HG03039 (cell line): Measurements from ENCODE around the gene NMNAT2.
"Not testable (repeated sequence)": the region's sequence is repeated elsewhere in the genome, so short reads cannot be mapped to it uniquely, and the experiment has no call there.

Experiments
- ATAC-seq: cut with Tn5 transposase; IDR thresholded peaks from one replicate; pipeline ENCODE4 v1.9.1; 2021; ENCODE audit warnings: mild to moderate bottlenecking, moderate library complexity; ENCODE audit not compliant: unreplicated experiment

Gene NMNAT2

DNA sequence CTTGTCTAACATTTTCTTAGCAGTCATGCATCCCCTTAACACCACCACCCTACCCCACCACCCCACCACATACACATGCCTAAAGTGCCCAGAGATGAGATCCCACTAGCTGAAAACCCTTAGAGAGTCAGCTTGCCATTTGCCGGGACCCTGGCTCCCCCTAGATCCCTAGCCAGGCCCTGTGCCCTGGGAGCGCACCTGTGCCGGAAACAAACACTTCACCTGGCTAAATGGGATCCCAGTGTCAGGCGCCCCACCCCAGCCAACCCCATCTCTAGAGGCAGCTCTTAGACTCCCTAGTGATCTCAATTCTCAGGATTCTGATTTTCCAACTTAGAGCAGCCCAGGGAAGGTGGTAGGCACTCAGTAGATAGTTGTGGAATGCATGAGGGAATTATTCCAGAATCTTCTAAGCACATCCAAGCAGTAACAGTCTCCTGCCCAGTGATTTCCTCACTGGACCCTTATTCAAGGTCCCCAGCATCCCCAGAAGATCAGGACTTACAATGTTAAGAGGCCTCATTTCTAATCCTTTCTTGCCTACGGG is 126.9 kb downstream of the NMNAT2 start:
- ATAC-seq, result no peak

DNA sequence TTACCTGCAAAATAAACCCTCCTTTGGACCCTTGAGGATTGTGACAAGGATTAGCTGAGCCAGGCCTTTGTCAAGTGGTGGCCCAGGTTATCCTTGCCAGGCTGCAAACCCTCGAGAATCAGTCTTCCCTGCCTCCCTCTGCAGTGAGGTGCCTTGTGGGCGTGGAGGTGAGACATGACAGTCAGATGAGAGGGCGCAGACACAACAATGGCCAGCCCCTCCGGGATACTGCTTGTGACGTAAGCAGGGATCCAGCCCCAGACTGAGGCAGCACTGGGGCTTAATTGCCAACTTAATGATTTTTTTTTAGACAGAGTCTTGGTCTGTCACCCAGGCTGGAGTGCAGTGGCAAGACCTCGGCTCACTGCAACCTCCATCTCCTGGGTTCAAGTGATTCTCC is 127.6 kb downstream of the NMNAT2 start:
- no peak for ATAC-seq

DNA sequence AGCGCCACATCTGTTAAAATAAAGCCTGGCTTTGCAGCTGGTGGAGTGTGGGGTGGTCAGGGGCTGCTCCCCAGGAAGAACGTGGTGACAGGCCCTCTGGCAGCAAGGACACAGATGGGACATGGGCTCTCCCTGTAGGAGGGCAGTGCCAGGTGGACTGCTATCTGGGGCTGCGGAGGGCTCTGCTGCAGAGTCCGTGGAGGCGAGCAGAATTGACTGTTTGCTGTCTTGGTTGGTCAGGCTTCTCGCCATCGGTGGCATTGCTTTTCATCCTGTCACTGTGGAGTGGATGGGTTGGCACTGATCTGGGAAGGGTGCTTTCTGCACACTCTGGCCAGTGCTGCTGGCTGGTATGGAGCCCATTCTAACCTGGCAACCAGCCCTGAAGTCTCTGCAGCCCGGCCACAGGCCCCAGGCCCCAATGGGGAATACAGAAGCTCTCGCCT is 129.1 kb downstream of the NMNAT2 start:
- ATAC-seq, result no peak

DNA sequence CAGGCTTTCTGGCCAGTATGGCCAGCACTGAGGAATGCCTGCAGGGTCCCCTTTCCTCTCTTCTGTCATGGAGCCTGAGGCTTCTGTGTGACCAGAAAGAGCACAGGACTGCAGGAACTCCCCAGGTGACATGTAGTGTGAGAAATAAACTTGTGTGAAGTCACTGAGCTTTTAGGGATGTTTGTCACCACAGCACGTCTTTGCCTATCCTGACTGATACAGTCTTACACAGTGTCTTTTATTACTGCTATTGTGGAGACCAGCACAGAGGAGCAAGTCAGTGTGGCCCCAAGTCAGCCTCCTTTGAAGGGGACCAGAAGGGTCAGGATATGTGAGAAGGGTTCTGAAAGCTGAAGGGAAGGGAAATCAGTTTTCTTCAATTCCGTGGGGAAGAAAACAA is 129.6 kb downstream of the NMNAT2 start:
- ATAC-seq, result no peak

DNA sequence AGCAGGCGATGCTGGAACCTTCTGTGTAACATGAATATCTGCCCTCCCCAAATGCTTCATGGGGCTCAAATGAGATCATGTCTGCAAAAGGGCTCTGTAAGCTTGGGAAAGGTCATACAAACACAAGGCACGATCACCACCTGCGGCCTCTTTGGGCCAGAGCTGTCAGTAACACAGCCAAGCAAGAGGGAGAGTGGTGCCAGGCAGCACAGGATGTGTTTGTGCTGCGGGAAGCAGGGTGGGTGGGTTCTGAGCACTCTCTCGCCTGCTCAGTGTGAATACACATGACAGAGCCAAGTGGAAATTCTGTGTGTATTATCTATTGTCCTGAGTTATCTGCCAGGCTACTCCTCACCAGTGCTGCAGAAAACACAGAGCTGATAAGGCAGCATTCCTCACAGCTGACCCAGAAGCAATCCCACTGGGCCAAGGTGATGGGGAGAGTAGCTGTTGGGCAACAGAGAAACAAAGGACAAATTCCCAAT is 130.9 kb downstream of the NMNAT2 start:
- ATAC-seq, result no peak

DNA sequence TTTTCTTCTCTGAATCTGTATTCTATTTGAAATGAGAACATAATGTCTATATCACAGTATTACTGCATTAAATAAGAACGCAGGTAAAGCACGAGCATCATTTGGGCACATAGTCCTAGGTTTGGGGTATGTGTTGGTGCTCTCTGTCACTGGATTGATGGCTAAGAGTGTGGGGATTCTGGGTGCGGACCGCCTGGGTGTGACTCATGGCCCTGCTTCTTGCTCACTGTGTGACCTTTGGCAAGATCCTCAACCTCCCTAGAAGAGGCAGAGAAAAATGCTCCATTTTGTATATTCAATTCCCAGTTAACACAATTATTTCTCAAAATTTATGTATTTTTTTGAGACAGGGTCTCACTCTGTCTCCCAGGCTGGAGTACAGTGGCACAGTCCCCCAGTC is 132.4 kb downstream of the NMNAT2 start:
- no peak for ATAC-seq

DNA sequence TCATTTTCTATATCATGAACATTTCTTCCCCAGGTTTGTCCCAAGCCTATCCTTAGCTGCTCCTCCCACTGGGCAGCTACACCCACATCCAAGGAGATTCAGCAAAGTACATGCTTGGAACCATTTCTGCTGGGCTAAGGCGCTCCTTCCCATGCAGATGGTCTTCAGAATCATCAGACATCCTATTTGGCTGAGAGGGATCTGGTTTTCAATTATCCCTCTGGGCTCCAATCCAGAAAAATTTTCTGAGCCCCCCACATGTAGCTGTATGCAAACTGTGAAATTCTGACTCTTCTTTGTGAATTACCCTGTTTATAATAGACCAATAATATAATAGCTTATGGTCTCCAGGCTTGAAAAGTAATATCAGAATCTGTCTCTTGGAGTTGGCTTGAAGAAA is 132.9 kb downstream of the NMNAT2 start:
- no peak for ATAC-seq

DNA sequence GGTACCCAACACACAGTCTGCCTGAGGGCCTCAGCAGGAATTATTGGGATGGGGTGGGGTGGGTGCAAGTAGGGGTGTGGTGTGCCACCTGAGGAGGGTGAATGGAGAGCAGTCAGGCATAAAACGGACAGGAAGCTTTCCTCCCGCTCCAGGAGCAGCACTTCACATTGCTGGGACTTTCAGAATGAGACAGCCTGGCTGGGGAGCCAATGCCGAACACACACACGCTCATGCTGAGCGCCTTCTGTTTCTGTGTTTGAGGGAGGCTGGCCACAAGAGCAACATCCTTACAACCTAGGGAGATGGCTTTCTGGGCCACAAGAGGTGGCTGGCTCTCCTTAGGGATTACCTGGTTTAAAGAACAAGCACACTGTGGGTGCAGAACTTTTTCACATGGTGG is 134.1 kb downstream of the NMNAT2 start:
- no peak for ATAC-seq

DNA sequence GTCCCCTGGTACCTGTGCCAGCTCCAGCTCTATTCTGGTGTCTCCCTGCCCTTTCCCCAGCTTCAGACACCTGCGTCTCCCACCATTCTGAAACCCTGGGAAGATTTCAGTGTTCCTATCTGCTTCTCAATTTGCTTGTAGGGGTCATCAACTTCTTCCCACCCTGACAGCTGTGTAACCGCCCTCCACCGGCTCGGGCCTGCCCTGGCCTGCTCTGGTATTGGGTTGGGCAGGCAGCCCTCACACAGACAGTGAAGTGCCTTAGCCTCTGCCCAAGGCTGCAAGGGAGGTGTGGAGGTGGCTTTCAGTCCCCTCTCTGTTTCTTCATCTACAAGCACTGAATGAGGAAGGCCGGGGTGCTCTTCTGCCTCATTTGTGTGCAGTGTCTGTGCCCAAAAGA is 134.9 kb downstream of the NMNAT2 start:
- no peak for ATAC-seq

DNA sequence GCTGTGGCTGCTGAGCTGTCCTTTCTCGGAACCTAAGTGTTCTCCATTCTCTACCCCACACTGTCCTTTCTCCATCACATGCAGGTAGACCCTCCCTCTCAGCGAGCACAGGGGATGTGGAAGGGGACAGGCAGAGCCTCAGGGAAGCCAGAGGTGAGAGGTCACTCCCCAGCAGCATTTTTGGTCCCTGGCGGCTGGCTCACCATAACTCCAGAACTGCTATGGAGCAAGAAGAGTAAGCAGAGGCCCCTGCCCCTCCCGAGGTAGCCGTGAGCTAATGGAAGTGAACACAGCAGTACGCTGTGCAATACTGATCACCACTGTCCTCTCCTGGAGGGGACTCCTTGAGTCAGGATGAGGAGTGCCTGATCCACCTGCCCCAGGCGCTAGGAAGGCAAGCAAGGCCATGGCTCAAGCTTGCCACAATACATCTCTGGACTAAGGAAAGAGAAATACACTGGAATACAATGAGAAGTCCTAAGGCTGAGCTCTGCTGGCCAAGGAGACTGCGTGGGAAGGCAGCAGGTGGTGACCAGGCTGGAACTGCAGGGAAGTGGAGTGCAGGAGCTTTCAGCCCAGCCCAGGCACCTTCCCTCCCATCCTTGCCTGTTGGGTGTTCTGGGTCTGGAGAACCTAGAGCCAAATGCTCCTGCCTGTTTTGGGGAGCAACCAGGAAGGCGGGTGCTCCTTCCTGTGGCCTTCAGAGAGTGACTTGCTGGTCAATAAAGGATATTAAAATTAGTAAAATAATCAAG is 135.9 kb downstream of the NMNAT2 start:
- ATAC-seq, result no peak

DNA sequence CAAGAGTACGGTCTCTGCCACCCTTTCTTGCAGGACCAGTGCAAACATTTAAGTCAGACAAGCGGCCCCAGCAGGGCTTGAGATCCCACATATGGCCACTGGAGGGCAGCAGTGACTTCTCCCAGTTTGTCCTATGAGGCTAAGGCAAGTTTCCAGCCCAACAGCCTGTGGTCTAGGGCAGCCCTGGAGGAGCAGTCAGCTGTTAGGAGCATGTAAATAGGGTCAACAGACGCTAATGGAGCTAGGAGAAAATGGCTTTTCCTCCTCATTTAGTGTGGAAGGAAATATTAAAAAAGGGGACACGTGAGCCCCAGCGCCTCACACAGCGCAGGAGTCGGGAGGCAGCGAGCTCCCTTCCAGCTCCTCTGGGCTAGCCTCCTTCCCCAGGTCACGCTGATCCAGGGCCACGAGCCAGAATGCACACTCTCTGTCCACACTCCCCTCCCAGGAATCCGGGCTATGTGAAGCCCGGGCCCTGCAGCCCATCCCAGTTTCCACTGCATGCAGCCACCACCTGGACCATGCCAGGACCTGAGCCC is 136.6 kb downstream of the NMNAT2 start:
- ATAC-seq, result peak; percentile 59

DNA sequence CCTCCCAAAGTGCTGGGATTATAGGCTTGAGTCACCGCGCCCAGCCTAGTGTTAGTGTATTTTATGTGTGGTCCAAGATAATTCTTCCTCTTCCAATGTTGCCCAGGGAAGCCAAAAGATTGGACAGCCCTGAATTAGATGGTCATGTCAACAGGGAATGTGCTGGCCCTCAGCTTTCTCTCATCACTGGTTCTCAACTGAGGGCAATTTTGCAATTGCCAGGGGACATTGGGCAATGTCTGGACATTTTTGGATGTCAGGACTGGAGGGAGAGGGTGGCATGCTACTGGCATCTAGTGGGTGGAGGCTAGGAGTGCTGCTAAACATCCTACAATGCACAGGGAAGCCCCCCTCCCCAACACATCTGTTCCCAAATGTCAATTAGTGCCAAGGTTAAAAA is 137.1 kb downstream of the NMNAT2 start:
- ATAC-seq, result no peak

DNA sequence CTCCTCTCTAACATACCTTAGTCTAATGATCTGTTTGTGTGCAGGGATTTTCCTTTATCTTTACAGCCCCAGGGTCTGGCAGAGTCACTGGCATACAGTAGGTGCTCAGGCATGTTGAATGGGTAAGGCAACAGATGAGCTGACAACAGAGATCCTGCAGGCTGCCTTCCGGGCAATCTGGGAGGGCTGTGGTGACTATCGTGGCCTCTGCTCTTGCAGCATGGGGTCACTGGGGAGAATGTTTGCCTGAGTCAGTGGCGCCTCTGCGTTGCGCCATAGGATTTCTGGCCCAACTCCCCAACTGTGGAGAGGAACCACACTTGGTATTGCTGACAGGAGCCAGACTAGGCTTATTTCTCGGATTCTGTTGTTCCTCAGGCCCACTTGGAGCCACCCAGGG is 138.3 kb downstream of the NMNAT2 start:
- no peak for ATAC-seq

DNA sequence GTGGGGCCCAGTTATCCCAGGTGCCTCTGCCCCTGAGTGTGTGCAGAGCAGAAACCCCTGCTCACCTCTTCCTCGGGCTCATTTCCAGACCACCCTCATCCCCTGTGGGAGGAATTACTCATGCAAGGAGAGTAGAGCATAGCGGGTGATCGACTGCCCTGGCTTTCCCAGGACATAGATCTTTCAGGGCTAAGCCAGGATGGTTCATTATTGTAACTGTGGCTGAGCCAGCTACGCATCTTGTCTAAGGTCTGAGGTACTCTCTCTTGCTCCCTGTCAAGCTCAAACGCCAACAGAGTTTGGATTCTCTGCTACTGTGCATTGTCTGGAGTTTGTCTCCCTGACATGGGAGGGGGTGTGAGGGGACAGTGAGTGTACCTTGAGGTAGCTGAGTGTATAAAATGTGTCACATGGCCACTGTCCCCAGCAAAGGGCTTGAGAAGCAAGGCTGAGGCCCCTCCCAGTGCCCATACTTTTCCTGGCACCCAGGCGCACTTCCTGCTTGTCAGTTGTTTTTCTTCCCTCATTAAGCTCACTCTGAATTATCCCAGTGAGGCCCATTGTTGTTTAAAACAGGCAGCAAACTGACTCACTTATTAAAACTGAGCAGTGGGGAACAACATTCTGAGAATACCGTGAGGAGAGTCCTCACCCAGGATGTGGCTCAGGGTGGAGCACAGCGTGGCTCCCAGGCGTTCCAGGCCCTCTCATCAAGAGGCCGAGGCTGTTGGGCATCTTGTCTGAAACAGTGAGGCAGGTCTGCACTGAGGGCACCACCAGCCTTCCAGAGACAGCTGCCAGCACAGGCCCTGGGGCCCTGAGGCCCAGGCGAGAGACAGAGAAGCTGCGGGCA is 139.2 kb downstream of the NMNAT2 start:
- no peak for ATAC-seq

DNA sequence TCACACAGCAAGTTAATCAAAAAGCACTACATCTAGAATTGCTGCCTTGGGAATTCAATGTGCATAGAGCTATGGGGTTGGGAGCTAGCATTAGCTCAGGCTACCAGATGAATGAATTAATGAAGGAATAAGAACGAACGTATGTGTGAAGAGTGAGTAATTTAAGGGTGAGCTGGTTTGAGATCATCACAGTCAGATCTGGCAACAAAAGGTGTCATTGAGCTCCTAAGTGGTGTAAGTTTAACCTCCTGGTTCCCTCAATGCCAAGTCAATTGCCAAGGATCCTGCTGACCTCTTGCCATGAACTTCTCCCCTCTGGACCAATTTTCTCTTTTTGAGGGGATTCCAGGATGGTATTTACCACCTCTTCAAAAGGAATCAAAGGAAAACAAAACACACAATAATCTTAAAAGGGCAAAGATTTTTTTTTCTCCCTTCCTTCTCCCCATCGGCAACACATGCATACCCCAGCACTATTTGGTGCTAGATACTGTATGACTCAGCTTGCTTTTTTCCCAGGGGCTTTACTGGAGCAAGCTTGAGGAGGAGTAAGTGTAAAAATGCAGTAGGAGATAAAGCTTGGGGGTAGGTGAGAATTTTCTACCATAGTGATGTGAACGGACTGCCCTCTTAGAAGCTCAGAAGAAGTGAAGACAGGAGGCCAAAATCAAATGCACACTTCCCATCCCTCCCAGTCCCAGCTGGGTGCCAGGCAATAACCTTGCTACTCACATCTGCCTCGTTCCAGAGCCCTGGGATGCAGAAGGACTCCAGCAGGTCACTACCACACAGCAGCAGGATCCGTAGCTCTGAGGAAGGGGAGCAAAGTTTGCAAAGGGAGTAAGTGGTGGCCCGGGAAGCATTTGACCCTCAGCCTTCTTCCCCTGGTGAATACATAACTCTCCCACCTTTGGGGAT is 140.1 kb downstream of the NMNAT2 start:
- no peak for ATAC-seq

DNA sequence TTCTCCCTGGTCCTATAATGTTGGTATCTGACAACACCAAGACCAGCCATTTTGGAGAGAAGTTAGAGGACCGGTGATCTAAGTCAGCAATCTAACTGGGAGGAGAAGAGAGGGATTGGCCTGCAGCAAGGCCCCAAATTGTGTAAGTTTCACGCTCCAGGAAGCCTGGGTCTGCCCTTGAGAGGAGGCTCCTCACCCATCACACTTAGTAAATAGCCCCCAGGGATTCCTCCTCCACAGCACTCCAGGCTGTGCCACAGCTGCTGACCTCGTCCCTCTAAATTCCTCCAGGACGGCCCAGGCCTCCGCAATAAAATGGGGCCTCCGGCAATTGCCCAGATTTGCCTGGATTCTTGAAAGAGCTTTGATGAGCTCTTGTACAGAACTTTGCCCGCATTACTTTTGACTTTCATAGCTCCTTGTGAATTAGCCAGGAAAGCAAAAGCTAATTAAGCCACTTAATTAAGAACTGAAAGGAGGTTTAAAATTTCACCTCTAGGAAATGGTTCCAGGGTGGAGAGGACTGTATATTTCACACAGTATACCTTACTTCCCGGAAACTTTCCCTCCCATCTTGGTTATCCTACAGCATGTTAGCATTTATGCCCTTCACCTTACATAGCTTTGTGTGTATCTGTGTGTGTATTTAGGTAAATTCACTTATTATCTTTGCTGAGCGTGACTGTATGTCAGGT is 141.6 kb downstream of the NMNAT2 start:
- no peak for ATAC-seq

DNA sequence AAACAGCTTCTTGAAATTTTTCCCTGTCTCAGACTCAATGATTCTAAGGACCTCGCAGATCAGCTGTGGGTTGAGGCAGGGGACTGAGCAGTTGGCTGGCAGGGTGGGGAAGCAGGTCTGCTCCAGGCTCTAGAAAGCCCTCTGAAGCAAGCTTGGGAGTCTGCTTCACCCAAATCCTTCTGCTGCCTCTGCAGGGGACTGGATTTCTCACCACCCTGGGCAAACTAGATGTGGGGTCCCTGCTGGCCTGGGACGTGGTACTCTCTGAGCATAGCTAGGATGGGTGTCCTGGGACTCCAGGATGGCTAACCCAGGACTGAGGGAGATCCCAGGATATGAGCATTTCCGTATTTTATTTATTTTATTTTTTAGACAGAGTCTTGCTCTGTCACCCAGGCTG is 142.9 kb downstream of the NMNAT2 start:
- no peak for ATAC-seq

DNA sequence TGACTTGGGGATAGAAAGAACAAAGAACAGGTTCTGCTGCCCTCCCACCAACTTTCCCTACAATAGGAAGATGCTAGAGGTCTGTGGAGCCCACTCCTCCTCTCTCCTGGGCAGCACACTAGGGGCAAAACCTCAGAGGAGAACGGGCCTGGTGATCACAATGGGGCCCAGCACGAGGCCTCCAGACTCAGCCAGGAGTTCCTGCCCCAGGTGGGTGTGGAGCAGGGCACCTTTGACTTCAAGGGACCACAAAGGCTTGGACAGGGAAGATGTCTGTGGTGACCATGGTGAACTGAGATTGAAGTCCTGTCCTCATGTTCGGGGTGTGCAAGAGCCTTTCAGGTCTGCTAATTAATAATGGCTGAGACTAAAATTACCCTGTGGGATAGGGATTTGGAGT is 143.3 kb downstream of the NMNAT2 start:
- ATAC-seq, result no peak

DNA sequence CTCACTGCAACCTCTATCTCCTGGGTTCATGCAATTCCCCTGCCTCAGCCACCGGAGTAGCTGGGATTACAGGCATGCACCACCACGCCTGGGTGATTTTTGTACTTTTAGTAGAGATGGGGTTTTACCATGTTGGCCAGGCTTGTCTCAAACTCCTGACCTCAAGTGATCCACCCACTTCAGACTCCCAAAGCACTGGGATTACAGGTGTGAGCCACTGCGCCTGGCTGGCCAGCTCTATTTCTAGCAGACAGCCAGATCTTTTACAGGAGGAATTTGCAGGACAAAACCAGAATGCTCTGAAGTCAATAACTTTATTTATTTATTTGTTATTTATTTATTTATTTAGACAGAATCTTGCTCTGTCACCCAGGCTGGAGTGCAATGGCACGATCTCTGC is 144.2 kb downstream of the NMNAT2 start:
- ATAC-seq, result not testable (repeated sequence)

DNA sequence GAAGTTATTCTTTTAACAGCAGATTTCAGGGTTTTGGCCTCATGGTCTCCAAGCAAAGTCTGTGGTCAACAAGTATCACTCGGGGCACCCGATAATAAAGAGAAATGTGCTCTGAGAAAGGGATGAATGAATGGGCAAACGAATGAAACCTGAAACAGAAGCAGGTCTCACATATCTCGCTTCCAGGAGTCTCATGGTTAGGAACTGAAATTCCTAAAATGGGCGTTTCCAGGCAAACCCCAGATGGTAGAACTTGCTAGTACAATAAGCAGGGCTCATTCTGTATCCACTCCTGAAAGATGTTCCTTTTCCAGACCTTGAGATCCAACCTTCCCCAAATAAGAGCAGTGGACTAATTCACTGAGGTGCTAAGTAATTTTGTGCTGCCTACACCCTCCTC is 144.9 kb downstream of the NMNAT2 start:
- ATAC-seq, result no peak
